ENCODE measurements around the gene CD58. TPM values are rescaled to one million over a fixed set of nuclear protein-coding genes. Genes with fewer than 3 reads are reported as not detected.
A peak's percentile ranks its signal among the peaks of the same experiment; 100 is the strongest.

CD58 gene
- total and polyA plus RNA-seq, 9 of the 15 experiments (the other 6 are each of a cell fraction or from before 2014, with no cell fraction given) = 18.1 to 113 (median 37.4) TPM

- TF ChIP-seq ZHX1 (conservative IDR thresholded peaks at IDR 0.05; ENCODE audit: low read length) (no peak), KDM1A (IDR thresholded peaks at IDR 0.05) (peak; percentile 23 to 30; a peak in 1 of 4 replicates), ZNF316 (IDR thresholded peaks at IDR 0.05) (peak; percentile 47), TEAD4 (IDR thresholded peaks at IDR 0.05; ENCODE audit: low read length) (no peak), TEAD4 (CRISPR knock-in tag; IDR thresholded peaks at IDR 0.05; ENCODE audit: borderline replicate concordance) (no peak), TSC22D4 (tag; IDR thresholded peaks at IDR 0.05) (no peak), GATAD2B (IDR thresholded peaks at IDR 0.05; ENCODE audit: borderline replicate concordance) (no peak), PPARD (CRISPR knock-in tag; IDR thresholded peaks at IDR 0.05) (no peak), CBFA2T3 (IDR thresholded peaks at IDR 0.05) (peak; percentile 59), NCOA6 (IDR thresholded peaks at IDR 0.05) (no peak), SMAD1 (IDR thresholded peaks at IDR 0.05; ENCODE audit: low read depth, low read length, partially characterized antibody) (no peak), ZNF263 (CRISPR knock-in tag; IDR thresholded peaks at IDR 0.05; ENCODE audit: borderline replicate concordance) (no peak), AFF1 (IDR thresholded peaks at IDR 0.05; ENCODE audit: low read depth in 1 of 2, partially characterized antibody in 2 of 2) (no peak), EWSR1 (IDR thresholded peaks at IDR 0.05; ENCODE audit: borderline replicate concordance, low read depth, partially characterized antibody) (no peak), SOX6 (IDR thresholded peaks at IDR 0.05) (no peak), ARID1B (IDR thresholded peaks at IDR 0.05) (0 out of 2 replicates have a peak, but pooled peaks have one; percentile 19), MCM3 (IDR thresholded peaks at IDR 0.05) (no peak), LARP7 (IDR thresholded peaks at IDR 0.05) (no peak), HLTF (IDR thresholded peaks at IDR 0.05) (no peak), TFAM (CRISPR knock-in tag; conservative IDR thresholded peaks at IDR 0.05) (no peak), TBL1XR1 (IDR thresholded peaks at IDR 0.05; ENCODE audit: low read length in 2 of 2) (no peak), PHF21A (IDR thresholded peaks at IDR 0.05; ENCODE audit: borderline replicate concordance, low read depth) (no peak), MEIS2 (IDR thresholded peaks at IDR 0.05; ENCODE audit: partially characterized antibody) (no peak), ZNF143 (CRISPR knock-in tag; IDR thresholded peaks at IDR 0.05) (no peak), FOXK2 (conservative IDR thresholded peaks at IDR 0.05 in 1 of 2, IDR thresholded peaks at IDR 0.05 in 1 of 2; ENCODE audit: low read depth in 2 of 2) (no peak), DDX20 (tag; IDR thresholded peaks at IDR 0.05; ENCODE audit: low read depth) (no peak)
Measured at GRCh38 chr1:116546354-116546977, 24.4 kb downstream of the CD58 start (continued).
